KMS-11 (cell line): Measurements from ENCODE around the gene LCN10.
A peak's percentile ranks its signal among the peaks of the same experiment; 100 is the strongest.

Experiments
- H2AFZ ChIP-seq: fragments of 200-600 bp; sonication (generic); 2 replicates; pipeline ENCODE4 v1.6.1; 2016; ENCODE audit warnings: antibody characterized with exemption, mixed run types, low read depth
- H3K27ac ChIP-seq: fragments of 200-600 bp; sonication (generic); 2 replicates; pipeline ENCODE4 v1.6.1; 2016; ENCODE audit warnings: mild to moderate bottlenecking, mixed run types
- H3K27me3 ChIP-seq: fragments of 200-600 bp; sonication (generic); 2 replicates; pipeline ENCODE4 v1.6.1; 2017; ENCODE audit warnings: mild to moderate bottlenecking, low read depth, mixed run types, moderate library complexity; ENCODE audit not compliant: insufficient read depth
- H3K36me3 ChIP-seq: fragments of 200-600 bp; sonication (generic); 2 replicates; pipeline ENCODE4 v1.6.1; 2017; ENCODE audit warnings: mild to moderate bottlenecking, mixed run types; ENCODE audit not compliant: insufficient read depth
- H3K4me1 ChIP-seq: fragments of 200-600 bp; sonication (generic); 2 replicates; pipeline ENCODE4 v1.6.1; 2016; ENCODE audit warnings: mild to moderate bottlenecking, low read depth, mixed run types; ENCODE audit not compliant: poor library complexity, severe bottlenecking
- H3K4me2 ChIP-seq: fragments of 200-600 bp; sonication (generic); 2 replicates; pipeline ENCODE4 v1.7.0; 2016; ENCODE audit warnings: mild to moderate bottlenecking, mixed run types
- H3K4me3 ChIP-seq: fragments of 200-600 bp; sonication (generic); IDR thresholded peaks from 2 replicates; pipeline ENCODE4 v1.6.1; 2017; ENCODE audit warnings: low read depth, low read length, mixed read lengths; ENCODE audit not compliant: insufficient read depth
- H3K79me2 ChIP-seq: fragments of 200-600 bp; sonication (generic); 2 replicates; pipeline ENCODE4 v1.6.1; 2016; ENCODE audit warnings: low read depth, mixed run types; ENCODE audit not compliant: insufficient read depth
- H3K9ac ChIP-seq: fragments of 200-600 bp; sonication (generic); 2 replicates; pipeline ENCODE4 v1.6.1; 2016; ENCODE audit warnings: mild to moderate bottlenecking, mixed run types
- H4K20me1 ChIP-seq: fragments of 200-600 bp; sonication (generic); 2 replicates; pipeline ENCODE4 v1.6.1; 2016; ENCODE audit warnings: mild to moderate bottlenecking, mixed run types; ENCODE audit not compliant: insufficient read depth
- CTCF ChIP-seq: fragments of 200-600 bp; sonication (generic); conservative IDR thresholded peaks from 2 replicates; pipeline ENCODE4 v1.6.1; 2017; ENCODE audit warnings: low read depth, mild to moderate bottlenecking, antibody characterized with exemption, low read length, moderate library complexity, mixed read lengths

LCN10 gene

GRCh38 chr9:136701668-136702053 is 41.1 kb downstream of the LCN10 start:
- peak overlapping the region; percentile 23 for H2AFZ ChIP-seq
- H3K4me3 ChIP-seq = no peak overlapping the region
- H3K4me1 ChIP-seq = peaks cover 81% of the 10 kb centered on the region
- peak overlapping the region; percentile 82 for H3K4me2 ChIP-seq
- no peaks in the 10 kb centered on the region for H3K27me3 ChIP-seq
- 0 out of 2 replicates have a peak, but pooled peaks cover 4% of the 10 kb centered on the region for H3K79me2 ChIP-seq
- H3K27ac ChIP-seq = peak overlapping the region; percentile 95
- no peaks in the 10 kb centered on the region for H4K20me1 ChIP-seq
- peak overlapping the region; percentile 86 for H3K9ac ChIP-seq
- no peaks in the 10 kb centered on the region for H3K36me3 ChIP-seq
- no peak for TF ChIP-seq CTCF

GRCh38 chr9:136700959-136701667 is 41.6 kb downstream of the LCN10 start:
- Histone ChIP-seq H3K79me2 (0 out of 2 replicates have a peak, but pooled peaks cover 4% of the 10 kb centered on the region), H3K9ac (peak overlapping the region; percentile 86), H3K27me3 (no peaks in the 10 kb centered on the region), H3K27ac (peak overlapping the region; percentile 95), H3K4me1 (peaks cover 86% of the 10 kb centered on the region), H3K4me2 (peak overlapping the region; percentile 82), H3K4me3 (no peak overlapping the region), H3K36me3 (no peaks in the 10 kb centered on the region), H4K20me1 (no peaks in the 10 kb centered on the region), H2AFZ (peak overlapping the region; percentile 23)
- TF ChIP-seq CTCF = no peak

DNA sequence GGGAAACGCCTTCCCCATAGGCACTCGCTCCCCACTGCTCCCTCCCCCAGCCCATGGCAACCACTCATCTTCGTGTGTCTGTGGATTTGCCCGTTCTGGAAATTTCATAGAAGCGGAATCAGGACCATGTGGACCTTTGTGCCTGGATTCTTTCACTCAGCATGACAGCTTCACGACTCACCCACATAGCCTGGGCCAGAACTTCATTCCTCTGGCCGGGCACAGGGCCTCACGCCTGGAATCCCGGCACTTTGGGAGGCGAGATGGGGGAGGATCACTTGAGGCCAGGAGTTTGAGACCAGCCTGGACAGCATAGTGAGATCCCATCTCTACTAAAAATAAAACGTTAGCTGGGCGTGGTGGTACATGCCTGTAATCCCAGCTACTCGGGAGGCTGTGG is 42.4 kb downstream of the LCN10 start:
- H3K4me2 ChIP-seq = peak overlapping the region; percentile 82
- TF ChIP-seq CTCF = no peak

GRCh38 chr9:136698635-136699246 is 44.0 kb downstream of the LCN10 start:
- H3K79me2 ChIP-seq = no peaks in the 10 kb centered on the region
- no peaks in the 10 kb centered on the region for H3K27me3 ChIP-seq
- no peaks in the 10 kb centered on the region for H4K20me1 ChIP-seq
- no peak overlapping the region for H2AFZ ChIP-seq
- H3K4me2 ChIP-seq = no peak overlapping the region; the same call in 1 of the 2 replicates
- TF ChIP-seq CTCF = no peak
- H3K27ac ChIP-seq = no peak overlapping the region
- H3K4me1 ChIP-seq = peaks cover 91% of the 10 kb centered on the region
- no peak overlapping the region for H3K4me3 ChIP-seq
- no peaks in the 10 kb centered on the region for H3K36me3 ChIP-seq
- no peak overlapping the region for H3K9ac ChIP-seq

More for the DNA sequence above, 42.4 kb downstream of the LCN10 start:
- Histone ChIP-seq H3K27ac (peak overlapping the region; percentile 95), H3K36me3 (no peaks in the 10 kb centered on the region), H3K4me1 (peaks cover 91% of the 10 kb centered on the region), H3K4me3 (no peak overlapping the region), H3K27me3 (no peaks in the 10 kb centered on the region), H3K79me2 (0 out of 2 replicates have a peak, but pooled peaks cover 4% of the 10 kb centered on the region), H2AFZ (no peak overlapping the region), H4K20me1 (no peaks in the 10 kb centered on the region), H3K9ac (peak overlapping the region; percentile 86; the same call in 1 of the 2 replicates)
